ENCODE data around the gene ESYT1.

ESYT1 gene

DNA sequence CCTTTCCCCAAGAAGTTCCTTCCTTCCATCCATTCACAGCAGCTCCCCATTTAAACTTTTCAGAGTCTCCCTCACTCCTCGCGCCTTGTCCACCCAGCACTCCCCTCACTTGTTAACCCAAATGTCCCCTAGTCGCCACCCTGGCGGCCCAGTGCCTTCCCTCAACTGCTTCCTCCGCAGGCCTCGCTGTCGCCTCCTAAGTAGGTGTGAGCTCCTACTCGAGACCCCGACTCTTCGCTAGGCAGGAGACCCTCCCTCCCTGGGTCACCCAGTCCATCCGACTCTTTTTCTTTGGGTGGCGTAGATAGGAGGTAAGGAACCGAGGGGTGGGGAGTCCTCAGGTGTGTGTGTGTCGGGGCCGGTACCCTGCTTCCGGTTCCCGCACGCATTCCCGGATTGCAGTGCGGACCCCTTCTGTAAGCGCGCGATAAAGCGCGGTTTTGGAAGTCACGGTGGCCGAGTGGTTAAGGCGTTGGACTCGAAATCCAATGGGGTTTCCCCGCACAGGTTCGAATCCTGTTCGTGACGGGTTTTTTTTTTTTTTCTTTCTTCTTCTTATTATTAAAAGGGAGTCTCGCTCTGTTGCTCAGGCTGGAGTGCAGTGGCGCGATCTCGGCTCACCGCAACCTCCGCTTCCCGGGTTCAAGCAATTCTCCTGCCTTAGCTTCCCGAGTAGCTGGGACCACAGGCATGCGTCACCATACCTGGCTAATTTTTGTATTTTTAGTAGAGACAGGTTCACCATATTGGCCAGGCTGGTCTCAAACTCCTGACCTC is 62.0 kb downstream of the ESYT1 start (continued):
- TF ChIP-seq, protein P1, sequence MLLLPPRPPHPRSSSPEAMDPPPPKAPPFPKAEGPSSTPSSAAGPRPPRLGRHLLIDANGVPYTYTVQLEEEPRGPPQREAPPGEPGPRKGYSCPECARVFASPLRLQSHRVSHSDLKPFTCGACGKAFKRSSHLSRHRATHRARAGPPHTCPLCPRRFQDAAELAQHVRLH (tag by site-specific recombination; IDR thresholded peaks at IDR 0.05) = peak; percentile 93
- no peak for TF ChIP-seq ZNF544 (tag by site-specific recombination; IDR thresholded peaks at IDR 0.05)
- 0 out of 2 replicates have a peak, but pooled peaks have one; percentile 11 for TF ChIP-seq ZNF707 (tag by site-specific recombination; IDR thresholded peaks at IDR 0.05)
- TF ChIP-seq, protein P2, sequence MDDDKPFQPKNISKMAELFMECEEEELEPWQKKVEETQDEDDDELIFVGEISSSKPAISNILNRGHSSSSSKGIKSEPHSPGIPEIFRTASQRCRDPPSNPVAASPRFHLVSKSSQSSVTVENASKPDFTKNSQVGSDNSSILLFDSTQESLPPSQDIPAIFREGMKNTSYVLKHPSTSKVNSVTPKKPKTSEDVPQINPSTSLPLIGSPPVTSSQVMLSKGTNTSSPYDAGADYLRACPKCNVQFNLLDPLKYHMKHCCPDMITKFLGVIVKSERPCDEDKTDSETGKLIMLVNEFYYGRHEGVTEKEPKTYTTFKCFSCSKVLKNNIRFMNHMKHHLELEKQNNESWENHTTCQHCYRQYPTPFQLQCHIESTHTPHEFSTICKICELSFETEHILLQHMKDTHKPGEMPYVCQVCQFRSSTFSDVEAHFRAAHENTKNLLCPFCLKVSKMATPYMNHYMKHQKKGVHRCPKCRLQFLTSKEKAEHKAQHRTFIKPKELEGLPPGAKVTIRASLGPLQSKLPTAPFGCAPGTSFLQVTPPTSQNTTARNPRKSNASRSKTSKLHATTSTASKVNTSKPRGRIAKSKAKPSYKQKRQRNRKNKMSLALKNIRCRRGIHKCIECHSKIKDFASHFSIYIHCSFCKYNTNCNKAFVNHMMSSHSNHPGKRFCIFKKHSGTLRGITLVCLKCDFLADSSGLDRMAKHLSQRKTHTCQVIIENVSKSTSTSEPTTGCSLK (tag by site-specific recombination; IDR thresholded peaks at IDR 0.05) = no peak
- peak; percentile 70 for TF ChIP-seq ZBTB8A (tag by site-specific recombination; IDR thresholded peaks at IDR 0.05)
- no peak for TF ChIP-seq ZNF426 (tag by site-specific recombination; IDR thresholded peaks at IDR 0.05)
- TF ChIP-seq, protein P3, sequence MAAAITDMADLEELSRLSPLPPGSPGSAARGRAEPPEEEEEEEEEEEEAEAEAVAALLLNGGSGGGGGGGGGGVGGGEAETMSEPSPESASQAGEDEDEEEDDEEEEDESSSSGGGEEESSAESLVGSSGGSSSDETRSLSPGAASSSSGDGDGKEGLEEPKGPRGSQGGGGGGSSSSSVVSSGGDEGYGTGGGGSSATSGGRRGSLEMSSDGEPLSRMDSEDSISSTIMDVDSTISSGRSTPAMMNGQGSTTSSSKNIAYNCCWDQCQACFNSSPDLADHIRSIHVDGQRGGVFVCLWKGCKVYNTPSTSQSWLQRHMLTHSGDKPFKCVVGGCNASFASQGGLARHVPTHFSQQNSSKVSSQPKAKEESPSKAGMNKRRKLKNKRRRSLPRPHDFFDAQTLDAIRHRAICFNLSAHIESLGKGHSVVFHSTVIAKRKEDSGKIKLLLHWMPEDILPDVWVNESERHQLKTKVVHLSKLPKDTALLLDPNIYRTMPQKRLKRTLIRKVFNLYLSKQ (tag by site-specific recombination; IDR thresholded peaks at IDR 0.05; ENCODE audit: borderline replicate concordance) = no peak
- TF ChIP-seq KLF10 (tag by site-specific recombination; IDR thresholded peaks at IDR 0.05) = peak; percentile 68
- no peak for TF ChIP-seq ZNF514 (tag by site-specific recombination; IDR thresholded peaks at IDR 0.05)
- TF ChIP-seq, protein P4, sequence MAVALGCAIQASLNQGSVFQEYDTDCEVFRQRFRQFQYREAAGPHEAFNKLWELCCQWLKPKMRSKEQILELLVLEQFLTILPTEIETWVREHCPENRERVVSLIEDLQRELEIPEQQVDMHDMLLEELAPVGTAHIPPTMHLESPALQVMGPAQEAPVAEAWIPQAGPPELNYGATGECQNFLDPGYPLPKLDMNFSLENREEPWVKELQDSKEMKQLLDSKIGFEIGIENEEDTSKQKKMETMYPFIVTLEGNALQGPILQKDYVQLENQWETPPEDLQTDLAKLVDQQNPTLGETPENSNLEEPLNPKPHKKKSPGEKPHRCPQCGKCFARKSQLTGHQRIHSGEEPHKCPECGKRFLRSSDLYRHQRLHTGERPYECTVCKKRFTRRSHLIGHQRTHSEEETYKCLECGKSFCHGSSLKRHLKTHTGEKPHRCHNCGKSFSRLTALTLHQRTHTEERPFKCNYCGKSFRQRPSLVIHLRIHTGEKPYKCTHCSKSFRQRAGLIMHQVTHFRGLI (tag by site-specific recombination; IDR thresholded peaks at IDR 0.05) = no peak
- 0 out of 2 replicates have a peak, but pooled peaks have one; percentile 15 for TF ChIP-seq GLI4 (tag by site-specific recombination; IDR thresholded peaks at IDR 0.05)
- TF ChIP-seq, protein P5, sequence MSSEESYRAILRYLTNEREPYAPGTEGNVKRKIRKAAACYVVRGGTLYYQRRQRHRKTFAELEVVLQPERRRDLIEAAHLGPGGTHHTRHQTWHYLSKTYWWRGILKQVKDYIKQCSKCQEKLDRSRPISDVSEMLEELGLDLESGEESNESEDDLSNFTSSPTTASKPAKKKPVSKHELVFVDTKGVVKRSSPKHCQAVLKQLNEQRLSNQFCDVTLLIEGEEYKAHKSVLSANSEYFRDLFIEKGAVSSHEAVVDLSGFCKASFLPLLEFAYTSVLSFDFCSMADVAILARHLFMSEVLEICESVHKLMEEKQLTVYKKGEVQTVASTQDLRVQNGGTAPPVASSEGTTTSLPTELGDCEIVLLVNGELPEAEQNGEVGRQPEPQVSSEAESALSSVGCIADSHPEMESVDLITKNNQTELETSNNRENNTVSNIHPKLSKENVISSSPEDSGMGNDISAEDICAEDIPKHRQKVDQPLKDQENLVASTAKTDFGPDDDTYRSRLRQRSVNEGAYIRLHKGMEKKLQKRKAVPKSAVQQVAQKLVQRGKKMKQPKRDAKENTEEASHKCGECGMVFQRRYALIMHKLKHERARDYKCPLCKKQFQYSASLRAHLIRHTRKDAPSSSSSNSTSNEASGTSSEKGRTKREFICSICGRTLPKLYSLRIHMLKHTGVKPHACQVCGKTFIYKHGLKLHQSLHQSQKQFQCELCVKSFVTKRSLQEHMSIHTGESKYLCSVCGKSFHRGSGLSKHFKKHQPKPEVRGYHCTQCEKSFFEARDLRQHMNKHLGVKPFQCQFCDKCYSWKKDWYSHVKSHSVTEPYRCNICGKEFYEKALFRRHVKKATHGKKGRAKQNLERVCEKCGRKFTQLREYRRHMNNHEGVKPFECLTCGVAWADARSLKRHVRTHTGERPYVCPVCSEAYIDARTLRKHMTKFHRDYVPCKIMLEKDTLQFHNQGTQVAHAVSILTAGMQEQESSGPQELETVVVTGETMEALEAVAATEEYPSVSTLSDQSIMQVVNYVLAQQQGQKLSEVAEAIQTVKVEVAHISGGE (tag by site-specific recombination; conservative IDR thresholded peaks at IDR 0.05; ENCODE audit: low read depth) = peak; percentile 93
- no peak for TF ChIP-seq ZNF211 (tag by site-specific recombination; IDR thresholded peaks at IDR 0.05; ENCODE audit: low read depth)
- TF ChIP-seq, protein P6, sequence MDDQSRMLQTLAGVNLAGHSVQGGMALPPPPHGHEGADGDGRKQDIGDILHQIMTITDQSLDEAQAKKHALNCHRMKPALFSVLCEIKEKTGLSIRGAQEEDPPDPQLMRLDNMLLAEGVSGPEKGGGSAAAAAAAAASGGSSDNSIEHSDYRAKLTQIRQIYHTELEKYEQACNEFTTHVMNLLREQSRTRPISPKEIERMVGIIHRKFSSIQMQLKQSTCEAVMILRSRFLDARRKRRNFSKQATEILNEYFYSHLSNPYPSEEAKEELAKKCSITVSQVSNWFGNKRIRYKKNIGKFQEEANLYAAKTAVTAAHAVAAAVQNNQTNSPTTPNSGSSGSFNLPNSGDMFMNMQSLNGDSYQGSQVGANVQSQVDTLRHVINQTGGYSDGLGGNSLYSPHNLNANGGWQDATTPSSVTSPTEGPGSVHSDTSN (CRISPR knock-in tag; IDR thresholded peaks at IDR 0.05) = no peak; the same call in 1 of the 2 replicates
- no peak for TF ChIP-seq ZNF140 (tag by site-specific recombination; IDR thresholded peaks at IDR 0.05)
- no peak for TF ChIP-seq ZNF19 (tag by site-specific recombination; IDR thresholded peaks at IDR 0.05; ENCODE audit: low read depth)
- TF ChIP-seq ZNF24 (tag by site-specific recombination; IDR thresholded peaks at IDR 0.05) = peak; percentile 92
- TF ChIP-seq ZNF223 (tag by site-specific recombination; IDR thresholded peaks at IDR 0.05) = no peak
- TF ChIP-seq ZNF112 (tag by site-specific recombination; IDR thresholded peaks at IDR 0.05) = no peak
- TF ChIP-seq SALL2 (tag by site-specific recombination; IDR thresholded peaks at IDR 0.05; ENCODE audit: borderline replicate concordance) = no peak; the same call in 1 of the 2 replicates
- TF ChIP-seq GLIS2 (tag by site-specific recombination; IDR thresholded peaks at IDR 0.05) = peak; percentile 76
- no peak for TF ChIP-seq ZFP41 (tag by site-specific recombination; IDR thresholded peaks at IDR 0.05; ENCODE audit: borderline replicate concordance)
- TF ChIP-seq, protein P7, sequence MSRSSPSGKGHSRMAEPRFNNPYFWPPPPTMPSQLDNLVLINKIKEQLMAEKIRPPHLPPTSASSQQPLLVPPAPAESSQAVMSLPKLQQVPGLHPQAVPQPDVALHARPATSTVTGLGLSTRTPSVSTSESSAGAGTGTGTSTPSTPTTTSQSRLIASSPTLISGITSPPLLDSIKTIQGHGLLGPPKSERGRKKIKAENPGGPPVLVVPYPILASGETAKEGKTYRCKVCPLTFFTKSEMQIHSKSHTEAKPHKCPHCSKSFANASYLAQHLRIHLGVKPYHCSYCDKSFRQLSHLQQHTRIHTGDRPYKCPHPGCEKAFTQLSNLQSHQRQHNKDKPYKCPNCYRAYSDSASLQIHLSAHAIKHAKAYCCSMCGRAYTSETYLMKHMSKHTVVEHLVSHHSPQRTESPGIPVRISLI (tag by site-specific recombination; IDR thresholded peaks at IDR 0.05) = peak; percentile 96
- peak; percentile 34 for TF ChIP-seq SP3 (tag by site-specific recombination; IDR thresholded peaks at IDR 0.05)
- TF ChIP-seq ZNF621 (tag by site-specific recombination; IDR thresholded peaks at IDR 0.05) = no peak
- TF ChIP-seq ZNF654 (tag by site-specific recombination; IDR thresholded peaks at IDR 0.05; ENCODE audit: low read depth) = no peak; the same call in 1 of the 2 replicates
- 0 out of 2 replicates have a peak, but pooled peaks have one; percentile 20 for TF ChIP-seq KLF9 (tag by site-specific recombination; IDR thresholded peaks at IDR 0.05; ENCODE audit: low read depth)
- TF ChIP-seq REPIN1 (tag by site-specific recombination; IDR thresholded peaks at IDR 0.05; ENCODE audit: low read depth) = peak; percentile 90; the same call in 1 of the 2 replicates
